Measurements from ENCODE around the gene JDP2.
"Not testable (repeated sequence)": the region's sequence is repeated elsewhere in the genome, so short reads cannot be mapped to it uniquely, and the experiment has no call there.

Gene JDP2

GRCh38 chr14:75461755-75462349, 34.0 kb downstream of the JDP2 start:
- no peaks in the 10 kb centered on the region for H3K27me3 Mint-ChIP-seq (ENCODE audit: low read depth)
- H3K36me3 Mint-ChIP-seq (ENCODE audit: low read depth): no peaks in the 10 kb centered on the region
- H3K4me1 Mint-ChIP-seq (ENCODE audit: low read depth): peaks cover 18% of the 10 kb centered on the region
- no peaks in the 10 kb centered on the region for H3K9me3 Mint-ChIP-seq
- no peak overlapping the region for H3K4me3 Mint-ChIP-seq
- H3K27ac Mint-ChIP-seq: no peak overlapping the region

- Mint-ChIP-seq H3K36me3 (ENCODE audit: low read depth) (peaks cover 3% of the 10 kb centered on the region), H3K4me3 (no peak overlapping the region)
Measured at GRCh38 chr14:75464626-75465025, 36.8 kb downstream of the JDP2 start.

GRCh38 chr14:75467763-75468162, 39.9 kb downstream of the JDP2 start:
- Mint-ChIP-seq H3K9me3 (no peaks in the 10 kb centered on the region), H3K4me3 (no peak overlapping the region), H3K36me3 (ENCODE audit: low read depth) (peaks cover 3% of the 10 kb centered on the region)

More at GRCh38 chr14:75464626-75465025, 36.8 kb downstream of the JDP2 start:
- H3K9me3 Mint-ChIP-seq: no peaks in the 10 kb centered on the region
- peaks cover 15% of the 10 kb centered on the region for H3K4me1 Mint-ChIP-seq (ENCODE audit: low read depth)
- peaks cover 4% of the 10 kb centered on the region for H3K27me3 Mint-ChIP-seq (ENCODE audit: low read depth)
- H3K27ac Mint-ChIP-seq: no peak overlapping the region

DNA sequence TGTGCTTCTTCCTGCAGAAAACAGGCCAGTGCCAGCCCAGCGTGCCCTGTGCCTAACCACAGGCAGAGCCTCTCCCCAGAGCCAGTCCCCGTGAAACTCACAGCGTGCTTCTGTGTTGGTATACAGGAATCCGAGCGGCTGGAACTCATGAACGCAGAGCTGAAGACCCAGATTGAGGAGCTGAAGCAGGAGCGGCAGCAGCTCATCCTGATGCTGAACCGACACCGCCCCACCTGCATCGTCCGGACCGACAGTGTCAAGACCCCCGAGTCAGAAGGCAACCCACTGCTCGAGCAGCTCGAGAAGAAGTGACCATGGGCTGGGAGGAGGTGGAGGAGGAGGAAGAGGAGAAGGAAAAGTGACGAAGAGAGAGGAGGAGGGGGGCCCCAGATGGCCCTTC, 41.3 kb downstream of the JDP2 start:
- Mint-ChIP-seq H3K4me3 (no peak overlapping the region), H3K36me3 (ENCODE audit: low read depth) (peaks cover 3% of the 10 kb centered on the region), H3K9me3 (no peaks in the 10 kb centered on the region), H3K4me1 (ENCODE audit: low read depth) (peaks cover 15% of the 10 kb centered on the region), H3K27ac (no peak overlapping the region), H3K27me3 (ENCODE audit: low read depth) (peaks cover 11% of the 10 kb centered on the region)

More at GRCh38 chr14:75467763-75468162, 39.9 kb downstream of the JDP2 start:
- Mint-ChIP-seq H3K4me1 (ENCODE audit: low read depth) (peaks cover 15% of the 10 kb centered on the region), H3K27ac (no peak overlapping the region), H3K27me3 (ENCODE audit: low read depth) (peaks cover 5% of the 10 kb centered on the region)

- H3K27me3 Mint-ChIP-seq (ENCODE audit: low read depth): peaks cover 13% of the 10 kb centered on the region
- no peaks in the 10 kb centered on the region for H3K9me3 Mint-ChIP-seq
- peaks cover 3% of the 10 kb centered on the region for H3K36me3 Mint-ChIP-seq (ENCODE audit: low read depth)
- H3K27ac Mint-ChIP-seq: no peak overlapping the region
- H3K4me1 Mint-ChIP-seq (ENCODE audit: low read depth): peaks cover 15% of the 10 kb centered on the region
- no peak overlapping the region for H3K4me3 Mint-ChIP-seq
Measured at GRCh38 chr14:75469606-75470237, 41.9 kb downstream of the JDP2 start.

GRCh38 chr14:75470238-75470797, 42.5 kb downstream of the JDP2 start:
- H3K36me3 Mint-ChIP-seq (ENCODE audit: low read depth): peaks cover 3% of the 10 kb centered on the region
- no peak overlapping the region for H3K4me3 Mint-ChIP-seq
- H3K9me3 Mint-ChIP-seq: no peaks in the 10 kb centered on the region
- H3K4me1 Mint-ChIP-seq (ENCODE audit: low read depth): peaks cover 15% of the 10 kb centered on the region
- H3K27me3 Mint-ChIP-seq (ENCODE audit: low read depth): peaks cover 16% of the 10 kb centered on the region
- H3K27ac Mint-ChIP-seq: no peak overlapping the region

DNA sequence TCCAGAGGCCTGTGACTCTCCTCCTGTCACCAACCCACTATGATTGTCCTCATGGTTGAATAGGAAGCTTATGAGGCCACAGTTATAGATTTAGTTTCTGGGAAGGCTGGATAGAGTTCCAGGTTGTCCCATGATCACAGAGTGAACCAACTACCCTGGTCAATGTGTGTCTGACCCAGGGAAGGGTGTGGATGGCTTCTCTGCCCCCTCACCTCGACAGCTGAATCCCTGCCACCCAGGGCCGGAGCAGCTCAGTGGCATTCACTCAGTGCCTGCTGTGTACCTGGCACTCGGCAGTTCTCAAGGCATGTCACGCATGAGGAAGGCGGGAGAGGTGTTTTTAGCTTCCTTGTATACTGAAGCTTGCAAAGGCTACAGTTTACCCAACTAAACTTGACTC, 43.2 kb downstream of the JDP2 start:
- Mint-ChIP-seq H3K36me3 (ENCODE audit: low read depth) (peaks cover 3% of the 10 kb centered on the region), H3K4me1 (ENCODE audit: low read depth) (peaks cover 11% of the 10 kb centered on the region), H3K27me3 (ENCODE audit: low read depth) (peaks cover 18% of the 10 kb centered on the region), H3K4me3 (no peak overlapping the region), H3K9me3 (no peaks in the 10 kb centered on the region), H3K27ac (no peak overlapping the region)

GRCh38 chr14:75474127-75474526, 46.3 kb downstream of the JDP2 start:
- not testable (repeated sequence) for H3K9me3 Mint-ChIP-seq; H3K4me3 Mint-ChIP-seq; H3K27ac Mint-ChIP-seq; H3K4me1 Mint-ChIP-seq (ENCODE audit: low read depth); H3K36me3 Mint-ChIP-seq (ENCODE audit: low read depth)
- H3K27me3 Mint-ChIP-seq (ENCODE audit: low read depth): peaks cover 14% of the 10 kb centered on the region

DNA sequence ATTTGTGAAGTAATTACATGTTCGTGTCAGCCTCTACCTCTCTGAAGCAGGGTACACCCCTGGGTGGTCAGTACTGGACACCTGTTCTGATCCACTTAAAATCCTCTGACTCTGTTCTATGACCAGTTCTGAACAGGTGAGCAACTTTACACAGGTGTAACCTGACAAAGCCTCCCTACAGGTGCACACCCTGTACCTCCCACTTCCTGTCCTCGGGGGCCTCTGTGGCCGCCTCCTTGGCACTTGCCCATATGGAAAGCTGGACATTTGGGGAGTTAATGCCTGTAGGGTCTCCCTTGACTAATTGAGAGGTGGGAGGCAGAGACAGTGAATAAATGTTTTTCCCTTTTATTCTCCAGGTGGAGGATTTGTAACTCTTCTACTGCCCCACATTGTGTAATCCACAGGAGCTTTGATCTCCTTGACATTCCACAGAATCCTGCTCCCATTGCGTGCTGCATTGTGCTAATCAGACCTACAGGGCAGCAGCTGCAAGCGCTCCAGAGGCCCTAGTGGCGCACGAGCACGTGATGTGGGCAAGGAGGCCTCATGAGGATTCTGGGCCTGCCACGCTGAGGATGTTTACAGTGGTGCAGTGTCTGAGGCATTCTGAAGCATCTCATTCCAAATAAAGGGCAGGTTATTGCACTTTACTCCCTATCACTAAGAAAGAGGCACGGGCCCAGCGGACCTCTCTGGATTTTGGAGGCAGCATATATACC, 48.6 kb downstream of the JDP2 start:
- Mint-ChIP-seq H3K9me3 (no peaks in the 10 kb centered on the region), H3K27me3 (ENCODE audit: low read depth) (peaks cover 29% of the 10 kb centered on the region), H3K27ac (no peak overlapping the region), H3K4me3 (no peak overlapping the region), H3K36me3 (ENCODE audit: low read depth) (no peaks in the 10 kb centered on the region), H3K4me1 (ENCODE audit: low read depth) (no peaks in the 10 kb centered on the region)

- Mint-ChIP-seq H3K4me3 (no peak overlapping the region), H3K9me3 (no peaks in the 10 kb centered on the region), H3K27ac (no peak overlapping the region), H3K4me1 (ENCODE audit: low read depth) (no peaks in the 10 kb centered on the region), H3K27me3 (ENCODE audit: low read depth) (peaks cover 28% of the 10 kb centered on the region), H3K36me3 (ENCODE audit: low read depth) (no peaks in the 10 kb centered on the region)
Measured at GRCh38 chr14:75477881-75478280, 50.1 kb downstream of the JDP2 start.

DNA sequence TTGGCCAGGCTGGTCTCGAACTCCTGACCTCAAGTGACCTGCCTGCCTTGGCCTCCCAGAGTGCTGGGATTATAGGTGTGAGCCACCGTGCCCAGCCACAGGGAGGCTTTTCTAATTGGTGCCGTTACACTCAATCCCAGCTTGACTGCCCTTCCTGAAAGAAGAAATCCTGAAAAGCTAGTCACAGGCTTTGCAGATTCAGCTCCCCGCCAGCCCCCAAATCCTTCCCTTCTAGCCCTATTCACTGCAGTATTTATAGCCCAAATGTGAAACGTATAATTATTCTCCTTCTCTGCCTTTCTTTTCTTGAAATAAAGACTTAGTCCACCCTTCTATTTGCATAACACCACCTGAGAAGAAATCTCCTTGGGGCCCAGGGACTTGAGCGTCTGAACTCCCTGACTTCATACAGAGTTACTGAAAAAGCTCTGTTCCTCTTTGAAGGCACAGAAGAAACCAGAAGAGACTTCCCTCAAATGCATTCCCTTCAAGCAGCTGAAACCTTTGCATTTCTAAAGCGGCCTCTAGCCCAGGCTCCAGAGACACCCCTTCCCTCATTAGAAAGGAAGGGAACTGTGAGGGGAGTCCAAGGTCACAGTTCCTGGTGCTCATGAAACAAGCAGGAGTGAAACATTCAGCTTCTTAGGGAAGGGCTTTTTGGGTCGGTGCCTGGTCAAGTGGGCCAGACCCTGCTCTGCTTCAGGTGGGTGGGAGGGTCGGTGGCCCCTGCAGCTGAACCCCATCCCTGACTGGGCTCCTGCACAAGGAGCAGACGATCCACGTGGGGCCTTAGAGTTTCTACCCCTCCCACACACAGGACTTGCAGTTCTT, 52.2 kb downstream of the JDP2 start:
- no peak overlapping the region for H3K4me3 Mint-ChIP-seq
- H3K4me1 Mint-ChIP-seq (ENCODE audit: low read depth): no peaks in the 10 kb centered on the region

DNA sequence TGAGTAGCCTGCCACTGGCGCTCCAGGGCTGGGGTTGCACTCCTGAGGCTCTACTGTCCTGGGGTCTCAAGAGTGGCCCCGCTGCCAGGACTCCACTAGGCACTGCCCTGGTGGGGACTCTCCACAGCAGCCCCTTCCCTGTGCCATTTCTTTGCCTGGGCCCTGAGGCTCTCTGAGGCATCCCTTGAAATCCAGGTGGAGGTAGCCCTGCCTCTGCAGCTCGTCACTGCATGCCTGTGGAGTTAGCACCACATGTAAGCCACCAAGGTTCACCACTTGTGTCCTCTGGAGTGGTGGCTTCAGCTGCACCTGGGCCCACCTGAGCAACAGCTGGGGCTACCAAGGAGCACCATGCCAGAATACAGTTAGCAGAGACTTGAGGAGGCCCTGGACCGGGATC, 54.5 kb downstream of the JDP2 start:
- peaks cover 8% of the 10 kb centered on the region for H3K9me3 Mint-ChIP-seq
- no peak overlapping the region for H3K27ac Mint-ChIP-seq
- no peak overlapping the region for H3K4me3 Mint-ChIP-seq
- H3K27me3 Mint-ChIP-seq (ENCODE audit: low read depth): peaks cover 17% of the 10 kb centered on the region
- peaks cover 4% of the 10 kb centered on the region for H3K36me3 Mint-ChIP-seq (ENCODE audit: low read depth)
- H3K4me1 Mint-ChIP-seq (ENCODE audit: low read depth): peaks cover 15% of the 10 kb centered on the region

More for the DNA sequence above, 52.2 kb downstream of the JDP2 start:
- Mint-ChIP-seq H3K27me3 (ENCODE audit: low read depth) (peaks cover 22% of the 10 kb centered on the region), H3K36me3 (ENCODE audit: low read depth) (peaks cover 4% of the 10 kb centered on the region), H3K9me3 (peaks cover 4% of the 10 kb centered on the region), H3K27ac (no peak overlapping the region)

DNA sequence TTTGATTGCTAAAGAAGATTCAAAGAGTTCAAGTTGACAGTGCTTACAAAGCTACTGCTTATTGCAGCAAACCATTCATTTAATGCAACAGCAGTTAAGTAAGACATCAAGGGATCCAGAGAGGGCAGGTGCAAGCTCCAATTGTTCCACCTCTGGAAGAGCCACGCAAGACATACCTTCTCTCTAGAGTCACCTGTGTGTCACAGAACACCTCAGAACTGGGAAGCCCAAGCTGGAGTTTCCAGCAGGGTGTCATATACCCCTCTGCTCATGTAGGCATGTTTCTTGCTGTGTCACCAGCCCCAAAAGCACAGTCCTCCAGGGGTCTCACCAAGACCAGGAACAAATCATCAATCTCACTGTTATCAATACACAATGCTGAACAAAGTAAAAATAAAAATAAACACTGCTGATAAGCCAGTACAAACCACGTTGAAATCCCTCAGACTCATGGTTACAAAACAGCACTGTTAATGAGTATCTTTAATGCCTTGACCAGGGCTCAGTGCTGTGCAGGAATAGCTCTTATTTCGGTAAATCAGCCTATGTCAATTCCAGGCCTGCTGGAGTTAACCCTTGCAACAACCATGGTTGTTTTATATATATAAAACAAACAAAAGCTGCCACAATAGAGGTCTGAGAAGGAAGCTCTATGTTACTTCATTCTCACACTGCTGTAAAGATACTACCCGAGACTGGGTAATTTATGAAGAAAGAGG, 57.0 kb downstream of the JDP2 start:
- H3K27me3 Mint-ChIP-seq (ENCODE audit: low read depth): peaks cover 14% of the 10 kb centered on the region
- H3K4me1 Mint-ChIP-seq (ENCODE audit: low read depth): peaks cover 24% of the 10 kb centered on the region
- peaks cover 4% of the 10 kb centered on the region for H3K36me3 Mint-ChIP-seq (ENCODE audit: low read depth)
- H3K27ac Mint-ChIP-seq: no peak overlapping the region
- no peak overlapping the region for H3K4me3 Mint-ChIP-seq
- peaks cover 8% of the 10 kb centered on the region for H3K9me3 Mint-ChIP-seq

DNA sequence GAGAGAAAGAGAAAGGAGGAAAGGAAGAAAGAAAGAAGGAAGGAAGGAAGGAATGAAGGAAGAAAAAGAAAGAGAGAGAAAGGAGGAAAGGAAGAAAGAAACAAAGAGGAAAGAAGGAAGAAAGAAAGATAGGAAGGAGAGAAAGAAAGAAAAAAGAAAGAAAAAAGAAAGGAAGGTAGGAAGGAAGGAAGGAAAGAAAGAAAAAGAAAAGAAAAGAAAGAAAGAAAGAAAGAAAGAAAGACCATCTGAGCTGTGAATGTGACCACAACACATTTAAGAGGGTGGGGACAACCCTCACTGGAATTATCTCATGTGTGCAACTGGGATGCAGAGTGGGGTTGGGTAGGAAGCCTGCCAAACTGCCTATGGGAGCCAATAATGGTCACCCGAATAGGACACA, 58.5 kb downstream of the JDP2 start:
- Mint-ChIP-seq H3K36me3 (ENCODE audit: low read depth) (peaks cover 4% of the 10 kb centered on the region), H3K27ac (peak overlapping the region; percentile 60), H3K4me1 (ENCODE audit: low read depth) (peaks cover 30% of the 10 kb centered on the region), H3K27me3 (ENCODE audit: low read depth) (peaks cover 3% of the 10 kb centered on the region), H3K4me3 (peak overlapping the region; percentile 43), H3K9me3 (peaks cover 8% of the 10 kb centered on the region)
